AG08395 (cell line): ENCODE data around the gene C21orf58.

Experiments used
- DNase-seq: peaks from one replicate; pipeline ENCODE4 v3.0.0; 2012; ENCODE audit warnings: mixed read lengths, low spot score

The C21orf58 gene

GRCh38 chr21:46295177-46295770 is 28.4 kb downstream of the C21orf58 start:
- no peak for DNase-seq

- peak; percentile 64 for DNase-seq
Measured at GRCh38 chr21:46294647-46295176, 29.0 kb downstream of the C21orf58 start.

GRCh38 chr21:46291561-46291960 is 32.1 kb downstream of the C21orf58 start:
- no peak for DNase-seq

- no peak for DNase-seq
Measured at GRCh38 chr21:46289655-46290179, 34.0 kb downstream of the C21orf58 start.

GRCh38 chr21:46287541-46287940 is 36.1 kb downstream of the C21orf58 start:
- no peak for DNase-seq

- peak; percentile 37 for DNase-seq
Measured at GRCh38 chr21:46286648-46287002, 37.0 kb downstream of the C21orf58 start.

- DNase-seq = peak; percentile 94
Measured at GRCh38 chr21:46285761-46286647, 37.7 kb downstream of the C21orf58 start, which contains the start of gene YBEY. Gene YBEY (plus strand): TSS chr21:46286342. CDS start chr21:46286914, 572 bp downstream.

- no peak for DNase-seq
Measured at GRCh38 chr21:46285206-46285661, 38.4 kb downstream of the C21orf58 start, which contains the start of gene MCM3AP. Gene MCM3AP (minus strand): TSS chr21:46285611. CDS start chr21:46285286, 325 bp downstream.

- no peak for DNase-seq
Measured at GRCh38 chr21:46284733-46285132, 38.9 kb downstream of the C21orf58 start.

- no peak for DNase-seq
Measured at GRCh38 chr21:46284077-46284644, 39.5 kb downstream of the C21orf58 start.

GRCh38 chr21:46274797-46275390 is 48.8 kb downstream of the C21orf58 start:
- DNase-seq = no peak

GRCh38 chr21:46273341-46273740 is 50.3 kb downstream of the C21orf58 start:
- DNase-seq = no peak

GRCh38 chr21:46269466-46269865 is 54.2 kb downstream of the C21orf58 start:
- DNase-seq = no peak

- DNase-seq = no peak
Measured at GRCh38 chr21:46268371-46268770, 55.3 kb downstream of the C21orf58 start.

- no peak for DNase-seq
Measured at GRCh38 chr21:46266946-46267345, 56.7 kb downstream of the C21orf58 start.

- DNase-seq = no peak
Measured at GRCh38 chr21:46265736-46266525, 57.7 kb downstream of the C21orf58 start.

GRCh38 chr21:46264690-46265144 is 59.0 kb downstream of the C21orf58 start:
- no peak for DNase-seq

GRCh38 chr21:46264046-46264689 is 59.5 kb downstream of the C21orf58 start:
- no peak for DNase-seq

GRCh38 chr21:46256501-46256994 is 67.1 kb downstream of the C21orf58 start:
- no peak for DNase-seq

GRCh38 chr21:46255758-46256337 is 67.8 kb downstream of the C21orf58 start:
- no peak for DNase-seq
